Measurements from ENCODE around the gene AP5M1. TPM values are rescaled to one million over a fixed set of nuclear protein-coding genes. Genes with fewer than 3 reads are reported as not detected.

The AP5M1 gene
- total RNA-seq, 4 donors from 2014 or later: 17.3 to 36.0 (median 27.7) TPM

- intact Hi-C loops (cut with DNase I; ENCODE audit: low total_unique reads) (no loop called here), in situ Hi-C loops (cut with MboI; ENCODE audit: low sequenced_read_pairs in 4 of 4) (no loop called here)
- DNase-seq: no peak
These were observed 9.1 kb upstream of the AP5M1 start for GRCh38 chr14:57259672-57260071.

GRCh38 chr14:57261604-57262003 is 7.2 kb upstream of the AP5M1 start:
- H3K27ac ChIP-seq: no peak overlapping the region
- no peaks in the 10 kb centered on the region for H3K27me3 ChIP-seq
- ATAC-seq: no peak
- no peak for TF ChIP-seq POLR2A (IDR thresholded peaks at IDR 0.05)
- no peaks in the 10 kb centered on the region for H3K36me3 ChIP-seq
- DNase-seq: no peak
- H3K4me1 ChIP-seq: peaks cover 11 to 15% of the 10 kb centered on the region in 2 donors
- intact Hi-C loops (cut with DNase I; ENCODE audit: low total_unique reads): no loop called here
- H3K9me3 ChIP-seq: no peaks in the 10 kb centered on the region
- in situ Hi-C loops (cut with MboI; ENCODE audit: low sequenced_read_pairs in 4 of 4): no loop called here
- H3K4me3 ChIP-seq: no peak overlapping the region

More at GRCh38 chr14:57259672-57260071, 9.1 kb upstream of the AP5M1 start:
- no peaks in the 10 kb centered on the region for H3K36me3 ChIP-seq
- ATAC-seq: no peak
- H3K9me3 ChIP-seq: no peaks in the 10 kb centered on the region
- H3K27me3 ChIP-seq: no peaks in the 10 kb centered on the region
- no peak for TF ChIP-seq POLR2A (IDR thresholded peaks at IDR 0.05)
- TF ChIP-seq CTCF (IDR thresholded peaks at IDR 0.05 in 4 of 5, conservative IDR thresholded peaks at IDR 0.05 in 1 of 5): no peak
- peaks cover 6% of the 10 kb centered on the region in 2 donors for H3K4me1 ChIP-seq
- no peak overlapping the region for H3K4me3 ChIP-seq
- H3K27ac ChIP-seq: no peak overlapping the region

- H3K4me1 ChIP-seq: peaks cover 16 to 20% of the 10 kb centered on the region in 2 donors
- no peaks in the 10 kb centered on the region for H3K36me3 ChIP-seq
- H3K27me3 ChIP-seq: no peaks in the 10 kb centered on the region
- intact Hi-C loops (cut with DNase I; ENCODE audit: low total_unique reads) (no loop called here), in situ Hi-C loops (cut with MboI; ENCODE audit: low sequenced_read_pairs in 4 of 4) (no loop called here)
- no peak for TF ChIP-seq CTCF (IDR thresholded peaks at IDR 0.05 in 4 of 5, conservative IDR thresholded peaks at IDR 0.05 in 1 of 5)
- TF ChIP-seq POLR2A (IDR thresholded peaks at IDR 0.05): no peak
- ATAC-seq (no peak), DNase-seq (no peak)
- H3K27ac ChIP-seq: no peak overlapping the region
- H3K9me3 ChIP-seq: no peaks in the 10 kb centered on the region
- H3K4me3 ChIP-seq: no peak overlapping the region
These were observed 6.7 kb upstream of the AP5M1 start for GRCh38 chr14:57262117-57262516.

- no peak for DNase-seq
- TF ChIP-seq POLR2A (IDR thresholded peaks at IDR 0.05): no peak
- TF ChIP-seq CTCF (IDR thresholded peaks at IDR 0.05 in 4 of 5, conservative IDR thresholded peaks at IDR 0.05 in 1 of 5): no peak
- Histone ChIP-seq H3K9me3 (no peaks in the 10 kb centered on the region), H3K36me3 (no peaks in the 10 kb centered on the region), H3K4me1 (peaks cover 35 to 38% of the 10 kb centered on the region in 2 donors), H3K27ac (peak overlapping the region in 1 of 4 donors; percentile 7), H3K27me3 (no peaks in the 10 kb centered on the region), H3K4me3 (no peak overlapping the region)
- ATAC-seq: no peak
- intact Hi-C loops (cut with DNase I; ENCODE audit: low total_unique reads): loop anchor here (5.0 kb wide), 1 partner anchor 689 kb away; the partner anchor contains the start of gene TMEM260
- in situ Hi-C loops (cut with MboI; ENCODE audit: low sequenced_read_pairs in 4 of 4): no loop called here
These were observed 2.7 kb upstream of the AP5M1 start for GRCh38 chr14:57266065-57266464.

- intact Hi-C loops (cut with DNase I; ENCODE audit: low total_unique reads): no loop called here
- DNase-seq (no peak), ATAC-seq (no peak)
- in situ Hi-C loops (cut with MboI; ENCODE audit: low sequenced_read_pairs in 4 of 4): no loop called here
- Histone ChIP-seq H3K9me3 (no peaks in the 10 kb centered on the region), H3K4me3 (no peak overlapping the region), H3K27ac (no peak overlapping the region), H3K27me3 (no peaks in the 10 kb centered on the region), H3K4me1 (peaks cover 24 to 27% of the 10 kb centered on the region in 2 donors), H3K36me3 (peaks cover 0 to 14% of the 10 kb centered on the region in 2 donors)
- TF ChIP-seq CTCF (IDR thresholded peaks at IDR 0.05 in 4 of 5, conservative IDR thresholded peaks at IDR 0.05 in 1 of 5): no peak
- TF ChIP-seq POLR2A (IDR thresholded peaks at IDR 0.05): no peak
These were observed 4.5 kb downstream of the AP5M1 start for GRCh38 chr14:57273236-57273635.
